SK-N-SH treated with all-trans-retinoic acid at 6 μM for 48 hours (cell line): ENCODE measurements around the gene ALG9.

Experiments
- ATAC-seq: fragments of 200-7000 bp; cut with Tn5 transposase; 3 replicates; pipeline ENCODE4 v1.9.1; 2020; ENCODE audit warnings: mild to moderate bottlenecking, moderate library complexity
- ARNTL ChIP-seq: fragments of 450-650 bp; formaldehyde crosslinking; IDR thresholded peaks from 2 replicates; pipeline ENCODE4 v1.5.0; 2020; ENCODE audit warnings: low read depth, mild to moderate bottlenecking, moderate library complexity, borderline replicate concordance
- BACH2 ChIP-seq: fragments of 250-450 bp; sonication (Bioruptor Pico); IDR thresholded peaks from 2 replicates; pipeline ENCODE4 v1.9.0; 2021; ENCODE audit warnings: mild to moderate bottlenecking, borderline replicate concordance
- CREB5 ChIP-seq: fragments of 250-450 bp; sonication (Bioruptor Pico); IDR thresholded peaks from 2 replicates; pipeline ENCODE4 v1.5.1; 2020; ENCODE audit warnings: low read depth, mild to moderate bottlenecking, moderate library complexity
- CSDC2 ChIP-seq: fragments of 250-450 bp; sonication (Bioruptor Pico); IDR thresholded peaks from 2 replicates; pipeline ENCODE4 v1.5.0; 2020; ENCODE audit warnings: mild to moderate bottlenecking, moderate library complexity
- CSRNP3 ChIP-seq: fragments of 250-450 bp; sonication (Bioruptor Pico); IDR thresholded peaks from 2 replicates; pipeline ENCODE4 v1.5.1; 2021; ENCODE audit warnings: mild to moderate bottlenecking, moderate library complexity
- ESRRG ChIP-seq: fragments of 250-450 bp; sonication (Bioruptor Pico); IDR thresholded peaks from 2 replicates; pipeline ENCODE4 v1.6.1; 2021; ENCODE audit warnings: mild to moderate bottlenecking
- GLIS3 ChIP-seq: fragments of 250-450 bp; sonication (Bioruptor Pico); IDR thresholded peaks from 2 replicates; pipeline ENCODE4 v1.5.0; 2020; ENCODE audit warnings: mild to moderate bottlenecking, moderate library complexity
- ISL1 ChIP-seq: fragments of 250-450 bp; sonication (Bioruptor Pico); IDR thresholded peaks from 2 replicates; pipeline ENCODE4 v2.1.2; 2022; ENCODE audit warnings: mild to moderate bottlenecking, moderate library complexity
- OSR1 ChIP-seq: fragments of 250-450 bp; sonication (Bioruptor Pico); IDR thresholded peaks from 2 replicates; pipeline ENCODE4 v1.8.0; 2022; ENCODE audit warnings: moderate library complexity, mild to moderate bottlenecking, inconsistent platforms
- PATZ1 ChIP-seq: fragments of 250-450 bp; sonication (Bioruptor Pico); IDR thresholded peaks from 2 replicates; pipeline ENCODE4 v1.8.0; 2020; ENCODE audit warnings: mild to moderate bottlenecking, moderate library complexity, borderline replicate concordance
- POU6F1 ChIP-seq: fragments of 250-450 bp; sonication (Bioruptor Pico); IDR thresholded peaks from 2 replicates; pipeline ENCODE4 v1.8.0; 2021; ENCODE audit warnings: low read depth, mild to moderate bottlenecking, moderate library complexity, borderline replicate concordance
- PPARA ChIP-seq: fragments of 250-450 bp; sonication (Bioruptor Pico); IDR thresholded peaks from 2 replicates; pipeline ENCODE4 v1.5.0; 2020; ENCODE audit warnings: mild to moderate bottlenecking, borderline replicate concordance
- RARB ChIP-seq: fragments of 250-450 bp; sonication (Bioruptor Pico); IDR thresholded peaks from 2 replicates; pipeline ENCODE4 v1.8.0; 2021; ENCODE audit warnings: mild to moderate bottlenecking, moderate library complexity
- SNAI2 ChIP-seq: fragments of 250-450 bp; sonication (Bioruptor Pico); IDR thresholded peaks from 2 replicates; pipeline ENCODE4 v1.5.0; 2020; ENCODE audit warnings: mild to moderate bottlenecking, moderate library complexity
- TCF4 ChIP-seq: fragments of 250-450 bp; sonication (Bioruptor Pico); IDR thresholded peaks from 2 replicates; pipeline ENCODE4 v1.8.0; 2021; ENCODE audit warnings: mild to moderate bottlenecking, moderate library complexity, borderline replicate concordance
- TSHZ2 ChIP-seq: fragments of 250-450 bp; sonication (Bioruptor Pico); IDR thresholded peaks from 2 replicates; pipeline ENCODE4 v1.5.0; 2020; ENCODE audit warnings: mild to moderate bottlenecking, moderate library complexity
- ZC3H10 ChIP-seq: fragments of 250-450 bp; sonication (Bioruptor Pico); IDR thresholded peaks from 2 replicates; pipeline ENCODE4 v1.5.1; 2021; ENCODE audit warnings: mild to moderate bottlenecking, moderate library complexity
- ZFP3 ChIP-seq: fragments of 250-450 bp; sonication (Bioruptor Pico); IDR thresholded peaks from 2 replicates; pipeline ENCODE4 v1.5.0; 2020; ENCODE audit warnings: mild to moderate bottlenecking, moderate library complexity
- ZFP30 ChIP-seq: fragments of 450-650 bp; formaldehyde crosslinking; IDR thresholded peaks from 2 replicates; pipeline ENCODE4 v1.5.0; 2022; ENCODE audit warnings: mild to moderate bottlenecking, moderate library complexity
- ZNF70 ChIP-seq: fragments of 450-650 bp; formaldehyde crosslinking; IDR thresholded peaks from 2 replicates; pipeline ENCODE4 v1.5.0; 2020; ENCODE audit warnings: mild to moderate bottlenecking, moderate library complexity
- ZNF8 ChIP-seq: fragments of 450-650 bp; formaldehyde crosslinking; IDR thresholded peaks from 2 replicates; pipeline ENCODE4 v1.5.0; 2020; ENCODE audit warnings: mild to moderate bottlenecking, moderate library complexity

ALG9 gene

GRCh38 chr11:111846063-111846462 lies 25.3 kb downstream of the ALG9 start (continued):
- TF ChIP-seq RARB, result no peak
- TF ChIP-seq CSDC2 (CRISPR knock-in tag), result no peak
- TF ChIP-seq GLIS3 (CRISPR knock-in tag), result no peak
- TF ChIP-seq, all 23 proteins: peak for 0

GRCh38 chr11:111845276-111846028 lies 25.9 kb downstream of the ALG9 start:
- ATAC-seq, result peak; percentile 21
- TF ChIP-seq CREB5 (CRISPR knock-in tag), result no peak
- no peak for TF ChIP-seq ESRRG

GRCh38 chr11:111843661-111844060 lies 27.7 kb downstream of the ALG9 start:
- no peak for ATAC-seq
- TF ChIP-seq TSHZ2 (CRISPR knock-in tag) (no peak), TCF4 (CRISPR knock-in tag) (no peak), ARNTL (no peak), ZFP30 (CRISPR knock-in tag) (no peak), ESRRG (no peak), CSRNP3 (CRISPR knock-in tag) (no peak)

- ATAC-seq, result peak; percentile 87
- TF ChIP-seq ARNTL, result no peak
- TF ChIP-seq ISL1 (CRISPR knock-in tag), result peak; percentile 87; the same call in 1 of the 2 replicates
- TF ChIP-seq PATZ1 (CRISPR knock-in tag), result no peak
Observed at GRCh38 chr11:111841370-111842053, 29.9 kb downstream of the ALG9 start.

GRCh38 chr11:111840143-111840542 lies 31.2 kb downstream of the ALG9 start:
- no peak for ATAC-seq
- TF ChIP-seq CSDC2 (CRISPR knock-in tag) (no peak), PATZ1 (CRISPR knock-in tag) (no peak), SNAI2 (CRISPR knock-in tag) (no peak), ARNTL (no peak), ZC3H10 (CRISPR knock-in tag) (no peak), ZFP3 (CRISPR knock-in tag) (no peak), POU6F1 (CRISPR knock-in tag) (no peak), OSR1 (no peak), PPARA (CRISPR knock-in tag) (no peak), ZNF8 (CRISPR knock-in tag) (no peak), ZFP30 (CRISPR knock-in tag) (no peak), CREB5 (CRISPR knock-in tag) (no peak), ZNF70 (CRISPR knock-in tag) (no peak), BACH2 (CRISPR knock-in tag) (no peak)
